K562 (cell line): ENCODE results near the gene HMGA1. TPM values are rescaled to one million over a fixed set of nuclear protein-coding genes. Genes with fewer than 3 reads are reported as not detected.

Source experiments
- ARID2 ChIP-seq: fragments of 450-650 bp; IDR thresholded peaks from 2 replicates; pipeline ENCODE4 v1.6.1; 2017; ENCODE audit warnings: antibody characterized with exemption, mild to moderate bottlenecking
- C11orf30 ChIP-seq: fragments of 450-650 bp; IDR thresholded peaks from 2 replicates; pipeline ENCODE4 v1.6.1; 2016; ENCODE audit warnings: low read depth, mild to moderate bottlenecking
- CSDE1 ChIP-seq, 2 experiments: fragments of 450-650 bp; IDR thresholded peaks; 2 replicates each; pipeline ENCODE4 v1.6.1; 2016; ENCODE audit warnings: mild to moderate bottlenecking in 1 of 2
- DNMT1 ChIP-seq: fragments of 450-650 bp; IDR thresholded peaks from 2 replicates; pipeline ENCODE4 v1.6.1; 2016; ENCODE audit warnings: antibody characterized with exemption, mild to moderate bottlenecking
- FOXA3 ChIP-seq, 2 experiments: fragments of 450-650 bp in 1 of 2; sonication (generic) in 1 of 2; formaldehyde crosslinking; IDR thresholded peaks in 1 of 2; conservative IDR thresholded peaks in 1 of 2; 2 replicates each; pipeline versions ENCODE4 v1.4.0 to v1.8.0; 2020 to 2022; ENCODE audit warnings: mild to moderate bottlenecking in 2 of 2, missing genetic modification reagents in 1 of 2
- FOXJ2 ChIP-seq: fragments of 200-800 bp; sonication (Bioruptor generic); IDR thresholded peaks from 2 replicates; pipeline ENCODE4 v1.6.1; 2016; ENCODE audit warnings: missing genetic modification characterization, missing compliant biosample characterization
- FOXM1 ChIP-seq, 2 experiments: fragments of 450-650 bp in 1 of 2; sonication (generic) in 1 of 2; formaldehyde crosslinking in 1 of 2; IDR thresholded peaks; 2 replicates each; pipeline versions ENCODE4 v1.6.1 to v1.9.0; 2017 to 2022; ENCODE audit warnings: low read depth in 2 of 2, mild to moderate bottlenecking in 2 of 2, missing genetic modification reagents in 1 of 2, moderate library complexity in 1 of 2
- HIVEP1 ChIP-seq: fragments of 250-450 bp; sonication (Bioruptor Pico); IDR thresholded peaks from 2 replicates; pipeline ENCODE4 v1.4.0; 2020; ENCODE audit warnings: mild to moderate bottlenecking
- SPI1 ChIP-seq: IDR thresholded peaks from 2 replicates; pipeline ENCODE4 v1.6.1; 2011; ENCODE audit warnings: low read depth, low read length, control low read depth, borderline replicate concordance
- STAT6 ChIP-seq: sonication (generic); formaldehyde crosslinking; IDR thresholded peaks from 2 replicates; pipeline ENCODE4 v1.8.1; 2023; ENCODE audit warnings: mild to moderate bottlenecking, missing genetic modification reagents
- TAF15 ChIP-seq: fragments of 200-400 bp; formaldehyde crosslinking; IDR thresholded peaks from 2 replicates; pipeline ENCODE4 v1.6.1; 2017; ENCODE audit warnings: mild to moderate bottlenecking, low read depth, low read length, moderate library complexity
- THAP12 ChIP-seq: fragments of 250-450 bp; sonication (Bioruptor Pico); IDR thresholded peaks from 2 replicates; pipeline ENCODE4 v1.9.0; 2021; ENCODE audit warnings: mild to moderate bottlenecking, inconsistent platforms
- ZNF3 ChIP-seq: fragments of 250-450 bp; sonication (Bioruptor Pico); IDR thresholded peaks from 2 replicates; pipeline ENCODE4 v1.5.0; 2021; ENCODE audit warnings: mild to moderate bottlenecking, moderate library complexity
- polyA plus RNA-seq, 8 experiments: library from polyadenylated mRNA; depleted of rRNA in 4 of 8; stranded (reverse) in 5 of 8; unstranded in 3 of 8; fragments of >200 nt; fragmentation: Nextera tagmentation in 2 of 8; fragmentation: Illumina TruSeq in 1 of 8; extraction: Ambion mirVana in 2 of 8; extraction: Trizol in 1 of 8; gene quantifications; 2 replicates each; pipeline versions ENCODE4 v1.2.1 to v1.2.3, GENCODE V29; 2011 to 2014; ENCODE audit warnings: inconsistent platforms in 1 of 8, missing spikeins in 1 of 8
- total RNA-seq, 7 experiments: library from RNA; depleted of rRNA in 6 of 7; stranded (reverse); fragments of >200 nt in 6 of 7; fragmentation: Illumina TruSeq in 2 of 7; extraction: Trizol in 2 of 7; gene quantifications; 2 replicates each; pipeline versions ENCODE4 v1.2.1 to v1.2.3, GENCODE V29; 2011 to 2021; ENCODE audit warnings: low replicate concordance in 1 of 7
- TF ChIP-seq, protein P1 (sequence below): fragments of 450-650 bp; formaldehyde crosslinking; IDR thresholded peaks from 2 replicates; pipeline ENCODE4 v1.4.0; 2022; ENCODE audit warnings: missing genetic modification characterization
- TF ChIP-seq, protein P2 (sequence below): sonication (generic); IDR thresholded peaks from 2 replicates; pipeline ENCODE4 v1.6.1; 2016
- TF ChIP-seq, protein P3 (sequence below): IDR thresholded peaks from 2 replicates; pipeline ENCODE4 v1.6.1; 2011; ENCODE audit not compliant: insufficient read length; ENCODE audit errors: extremely low read depth

The HMGA1 gene
- total and polyA plus RNA-seq, 9 of the 15 experiments (the other 6 are each of a cell fraction or from before 2014, with no cell fraction given), result 27.8 to 1,947 (median 594) TPM

DNA sequence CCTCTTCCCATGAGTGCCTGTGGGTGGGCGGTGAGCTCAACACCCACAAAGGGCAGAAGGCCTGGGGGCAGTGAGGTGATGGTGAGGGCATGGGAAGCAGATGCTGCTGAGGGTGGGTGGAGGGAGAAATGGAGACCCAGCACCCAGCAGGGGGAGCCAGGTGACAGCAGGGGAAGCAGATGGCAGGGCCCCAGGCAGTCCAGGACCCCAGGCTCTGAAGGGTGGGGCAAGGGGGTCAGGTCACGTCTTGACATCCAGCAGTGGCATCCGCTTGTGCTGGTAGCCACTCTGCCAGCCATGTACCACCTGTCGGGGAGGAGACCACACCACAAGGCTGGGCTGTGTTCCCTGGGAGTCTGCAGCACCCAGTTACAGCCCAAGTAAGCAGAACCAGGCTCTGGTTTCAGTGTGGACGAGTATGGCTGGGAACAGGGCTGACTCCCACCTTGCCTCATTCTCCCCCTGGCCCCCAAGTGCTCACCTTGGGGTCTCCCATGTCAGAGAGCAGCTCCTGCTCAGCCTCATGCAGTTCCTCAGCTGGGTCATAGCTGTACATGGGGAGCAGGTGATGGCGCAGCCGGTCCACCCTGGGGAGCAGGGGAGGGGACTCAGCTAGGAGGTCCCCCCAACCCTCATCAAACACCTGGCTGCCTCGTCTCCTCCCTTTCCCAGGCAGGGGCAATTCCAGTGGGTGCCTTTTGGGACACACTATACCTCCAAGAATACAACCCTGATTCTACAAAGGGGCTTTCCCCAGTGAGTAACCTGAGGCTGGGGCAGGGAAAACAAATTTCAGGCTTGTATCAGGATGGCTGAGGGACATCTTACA, 10.1 kb downstream of the HMGA1 start (continued):
- peak; percentile 55; the same call in 1 of the 2 replicates for TF ChIP-seq THAP12 (CRISPR knock-in tag)
- TF ChIP-seq, protein P1, sequence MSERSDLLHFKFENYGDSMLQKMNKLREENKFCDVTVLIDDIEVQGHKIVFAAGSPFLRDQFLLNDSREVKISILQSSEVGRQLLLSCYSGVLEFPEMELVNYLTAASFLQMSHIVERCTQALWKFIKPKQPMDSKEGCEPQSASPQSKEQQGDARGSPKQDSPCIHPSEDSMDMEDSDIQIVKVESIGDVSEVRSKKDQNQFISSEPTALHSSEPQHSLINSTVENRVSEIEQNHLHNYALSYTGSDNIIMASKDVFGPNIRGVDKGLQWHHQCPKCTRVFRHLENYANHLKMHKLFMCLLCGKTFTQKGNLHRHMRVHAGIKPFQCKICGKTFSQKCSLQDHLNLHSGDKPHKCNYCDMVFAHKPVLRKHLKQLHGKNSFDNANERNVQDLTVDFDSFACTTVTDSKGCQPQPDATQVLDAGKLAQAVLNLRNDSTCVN (CRISPR knock-in tag), result no peak
- 0 out of 2 replicates have a peak, but pooled peaks have one; percentile 43 for TF ChIP-seq STAT6 (CRISPR knock-in tag)
- no peak for TF ChIP-seq ZNF3 (CRISPR knock-in tag)
- TF ChIP-seq FOXM1 (IDR thresholded peaks at IDR 0.05; ENCODE audit: low read depth), result no peak
- TF ChIP-seq FOXM1 (CRISPR knock-in tag; IDR thresholded peaks at IDR 0.05; ENCODE audit: low read depth), result no peak
- TF ChIP-seq CSDE1 (IDR thresholded peaks at IDR 0.05), result no peak; a peak in 1 of 4 replicates
- no peak for TF ChIP-seq FOXA3 (CRISPR knock-in tag; conservative IDR thresholded peaks at IDR 0.05 in 1 of 2, IDR thresholded peaks at IDR 0.05 in 1 of 2)
- no peak for TF ChIP-seq DNMT1
- TF ChIP-seq SPI1, result no peak
- no peak for TF ChIP-seq HIVEP1 (CRISPR knock-in tag)
- no peak for TF ChIP-seq TAF15
- 0 out of 2 replicates have a peak, but pooled peaks have one; percentile 43 for TF ChIP-seq ARID2
- TF ChIP-seq, protein P2, sequence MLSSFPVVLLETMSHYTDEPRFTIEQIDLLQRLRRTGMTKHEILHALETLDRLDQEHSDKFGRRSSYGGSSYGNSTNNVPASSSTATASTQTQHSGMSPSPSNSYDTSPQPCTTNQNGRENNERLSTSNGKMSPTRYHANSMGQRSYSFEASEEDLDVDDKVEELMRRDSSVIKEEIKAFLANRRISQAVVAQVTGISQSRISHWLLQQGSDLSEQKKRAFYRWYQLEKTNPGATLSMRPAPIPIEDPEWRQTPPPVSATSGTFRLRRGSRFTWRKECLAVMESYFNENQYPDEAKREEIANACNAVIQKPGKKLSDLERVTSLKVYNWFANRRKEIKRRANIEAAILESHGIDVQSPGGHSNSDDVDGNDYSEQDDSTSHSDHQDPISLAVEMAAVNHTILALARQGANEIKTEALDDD, result no peak
- TF ChIP-seq, protein P3, sequence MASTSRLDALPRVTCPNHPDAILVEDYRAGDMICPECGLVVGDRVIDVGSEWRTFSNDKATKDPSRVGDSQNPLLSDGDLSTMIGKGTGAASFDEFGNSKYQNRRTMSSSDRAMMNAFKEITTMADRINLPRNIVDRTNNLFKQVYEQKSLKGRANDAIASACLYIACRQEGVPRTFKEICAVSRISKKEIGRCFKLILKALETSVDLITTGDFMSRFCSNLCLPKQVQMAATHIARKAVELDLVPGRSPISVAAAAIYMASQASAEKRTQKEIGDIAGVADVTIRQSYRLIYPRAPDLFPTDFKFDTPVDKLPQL, result no peak
- no peak for TF ChIP-seq C11orf30
- TF ChIP-seq FOXJ2 (tag), result no peak
